B cell (primary cell): ENCODE results near the gene FAM81A.

Source experiments
- EZH2 ChIP-seq: IDR thresholded peaks from 2 replicates; pipeline ENCODE4 v1.6.1; 2012; ENCODE audit warnings: borderline replicate concordance, low read depth, mild to moderate bottlenecking, moderate library complexity, low read length; ENCODE audit not compliant: insufficient read depth, poor library complexity, severe bottlenecking
- TF ChIP-seq, protein P1 (sequence below): fragments of 200-600 bp; IDR thresholded peaks from one replicate; pipeline ENCODE4 v1.8.0; 2022; ENCODE audit warnings: antibody characterized with exemption, mild to moderate bottlenecking

DNA sequence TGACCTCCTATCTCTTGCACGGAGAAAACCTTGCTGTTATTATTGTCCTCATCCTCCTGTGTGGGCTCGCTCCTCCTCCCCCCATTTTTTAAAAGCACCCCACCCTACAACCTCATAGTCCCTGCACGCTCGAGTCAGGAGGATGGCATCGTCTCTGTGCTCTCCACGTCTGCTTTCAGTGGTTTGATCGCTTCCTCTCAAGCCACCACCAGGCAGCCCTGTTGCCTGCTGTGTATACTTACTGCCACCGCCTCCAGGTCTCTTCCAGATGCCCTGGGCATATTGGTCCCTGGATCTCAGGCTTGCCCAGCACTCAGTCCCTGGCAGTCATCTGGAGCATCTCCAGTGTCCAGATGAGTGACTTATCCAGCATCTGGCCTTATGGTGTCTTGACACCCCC lies 131.5 kb downstream of the FAM81A start:
- TF ChIP-seq EZH2, result no peak
- TF ChIP-seq, protein P1, sequence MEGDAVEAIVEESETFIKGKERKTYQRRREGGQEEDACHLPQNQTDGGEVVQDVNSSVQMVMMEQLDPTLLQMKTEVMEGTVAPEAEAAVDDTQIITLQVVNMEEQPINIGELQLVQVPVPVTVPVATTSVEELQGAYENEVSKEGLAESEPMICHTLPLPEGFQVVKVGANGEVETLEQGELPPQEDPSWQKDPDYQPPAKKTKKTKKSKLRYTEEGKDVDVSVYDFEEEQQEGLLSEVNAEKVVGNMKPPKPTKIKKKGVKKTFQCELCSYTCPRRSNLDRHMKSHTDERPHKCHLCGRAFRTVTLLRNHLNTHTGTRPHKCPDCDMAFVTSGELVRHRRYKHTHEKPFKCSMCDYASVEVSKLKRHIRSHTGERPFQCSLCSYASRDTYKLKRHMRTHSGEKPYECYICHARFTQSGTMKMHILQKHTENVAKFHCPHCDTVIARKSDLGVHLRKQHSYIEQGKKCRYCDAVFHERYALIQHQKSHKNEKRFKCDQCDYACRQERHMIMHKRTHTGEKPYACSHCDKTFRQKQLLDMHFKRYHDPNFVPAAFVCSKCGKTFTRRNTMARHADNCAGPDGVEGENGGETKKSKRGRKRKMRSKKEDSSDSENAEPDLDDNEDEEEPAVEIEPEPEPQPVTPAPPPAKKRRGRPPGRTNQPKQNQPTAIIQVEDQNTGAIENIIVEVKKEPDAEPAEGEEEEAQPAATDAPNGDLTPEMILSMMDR, result no peak
